Measurements from ENCODE around the gene SCGN.

Gene SCGN

DNA sequence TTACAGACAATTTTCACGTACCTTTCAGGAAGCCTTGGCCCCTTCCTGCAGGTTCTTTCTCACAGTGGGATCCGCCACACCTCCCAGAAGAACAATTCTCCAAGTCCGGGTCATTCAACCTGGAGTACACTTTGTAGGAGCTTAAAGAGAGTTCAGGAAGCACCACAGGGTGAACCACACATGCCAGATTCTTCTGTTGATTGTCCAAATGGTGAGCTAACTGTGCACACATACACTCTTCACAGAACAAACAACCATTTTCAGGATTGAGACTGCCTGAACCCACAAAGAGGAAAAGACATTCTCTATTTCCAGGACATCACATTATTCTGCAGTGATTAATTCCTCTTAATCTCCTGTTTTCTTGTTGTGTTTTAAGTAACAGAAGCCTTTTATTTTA, 51.0 kb downstream of the SCGN start:
- TF ChIP-seq, protein P1, sequence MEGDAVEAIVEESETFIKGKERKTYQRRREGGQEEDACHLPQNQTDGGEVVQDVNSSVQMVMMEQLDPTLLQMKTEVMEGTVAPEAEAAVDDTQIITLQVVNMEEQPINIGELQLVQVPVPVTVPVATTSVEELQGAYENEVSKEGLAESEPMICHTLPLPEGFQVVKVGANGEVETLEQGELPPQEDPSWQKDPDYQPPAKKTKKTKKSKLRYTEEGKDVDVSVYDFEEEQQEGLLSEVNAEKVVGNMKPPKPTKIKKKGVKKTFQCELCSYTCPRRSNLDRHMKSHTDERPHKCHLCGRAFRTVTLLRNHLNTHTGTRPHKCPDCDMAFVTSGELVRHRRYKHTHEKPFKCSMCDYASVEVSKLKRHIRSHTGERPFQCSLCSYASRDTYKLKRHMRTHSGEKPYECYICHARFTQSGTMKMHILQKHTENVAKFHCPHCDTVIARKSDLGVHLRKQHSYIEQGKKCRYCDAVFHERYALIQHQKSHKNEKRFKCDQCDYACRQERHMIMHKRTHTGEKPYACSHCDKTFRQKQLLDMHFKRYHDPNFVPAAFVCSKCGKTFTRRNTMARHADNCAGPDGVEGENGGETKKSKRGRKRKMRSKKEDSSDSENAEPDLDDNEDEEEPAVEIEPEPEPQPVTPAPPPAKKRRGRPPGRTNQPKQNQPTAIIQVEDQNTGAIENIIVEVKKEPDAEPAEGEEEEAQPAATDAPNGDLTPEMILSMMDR (IDR thresholded peaks at IDR 0.05; ENCODE audit: low read depth, low read length): no peak

DNA sequence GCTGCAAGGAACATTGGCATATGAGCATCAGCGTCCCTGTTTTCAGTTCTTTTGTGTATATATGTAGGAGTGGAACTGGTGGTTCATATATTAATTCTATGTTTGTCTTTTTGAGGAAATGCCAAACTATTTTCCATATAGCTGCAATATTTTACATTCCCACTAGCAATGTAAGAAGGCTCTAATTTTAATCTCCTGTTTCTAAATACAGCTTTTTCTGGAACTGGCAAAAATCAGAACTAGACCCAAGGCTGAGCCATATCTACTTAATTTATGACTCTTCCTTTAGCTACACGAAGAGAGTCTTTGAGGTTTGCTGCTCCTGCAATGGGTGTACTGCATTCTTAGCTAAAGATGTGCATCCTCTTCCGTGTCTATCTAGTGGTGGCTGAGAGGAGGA, 52.0 kb downstream of the SCGN start:
- in situ Hi-C loops (cut with HindIII; ENCODE audit: low sequenced_read_pairs): no loop called here
- H3K4me3 ChIP-seq (ENCODE audit: low read depth, low read length): no peak overlapping the region
- DNase-seq (ENCODE audit: low read depth, low spot score): no peak
- TF ChIP-seq, protein P1 (IDR thresholded peaks at IDR 0.05; ENCODE audit: low read depth, low read length): no peak

More for the DNA sequence above, 51.0 kb downstream of the SCGN start:
- H3K4me3 ChIP-seq (ENCODE audit: low read depth, low read length): no peak overlapping the region
- no peak for DNase-seq (ENCODE audit: low read depth, low spot score)
- in situ Hi-C loops (cut with HindIII; ENCODE audit: low sequenced_read_pairs): no loop called here

DNA sequence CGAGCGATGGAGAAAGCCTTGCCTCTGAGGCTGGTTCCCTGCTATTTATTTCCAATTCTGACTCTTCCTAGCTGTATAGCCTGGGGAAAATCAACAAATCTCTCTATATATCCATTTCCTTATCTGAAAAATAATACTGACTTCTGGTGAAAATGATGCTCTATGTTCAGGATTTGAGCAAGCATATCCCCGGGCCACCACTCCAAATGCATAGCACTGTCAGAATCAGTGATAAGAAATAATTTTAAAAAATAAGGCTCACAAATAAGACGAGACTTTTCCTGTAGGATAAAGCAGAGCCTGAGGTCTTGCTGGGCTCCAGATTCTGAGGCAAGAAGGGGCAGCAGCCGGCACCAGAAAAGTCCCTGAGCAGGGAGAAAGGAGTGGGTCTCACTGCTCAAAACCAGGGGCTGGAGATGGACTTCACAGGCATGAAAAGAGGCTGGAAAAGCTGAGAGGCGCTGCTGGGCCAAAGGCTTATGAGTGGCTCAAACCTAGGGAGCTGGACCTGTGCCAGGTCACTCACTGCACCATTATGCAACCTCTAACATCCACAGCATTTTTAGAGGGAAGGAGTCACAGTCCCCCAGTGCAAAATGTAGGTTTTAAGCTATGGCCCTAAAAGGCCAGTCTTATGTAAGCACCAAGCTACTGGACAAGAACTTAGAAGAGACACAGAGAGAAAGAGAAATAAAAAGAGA, 54.4 kb downstream of the SCGN start:
- TF ChIP-seq, protein P1 (IDR thresholded peaks at IDR 0.05; ENCODE audit: low read depth, low read length): no peak
- in situ Hi-C loops (cut with HindIII; ENCODE audit: low sequenced_read_pairs): no loop called here
- no peak overlapping the region for H3K4me3 ChIP-seq (ENCODE audit: low read depth, low read length)
- DNase-seq (ENCODE audit: low read depth, low spot score): no peak

DNA sequence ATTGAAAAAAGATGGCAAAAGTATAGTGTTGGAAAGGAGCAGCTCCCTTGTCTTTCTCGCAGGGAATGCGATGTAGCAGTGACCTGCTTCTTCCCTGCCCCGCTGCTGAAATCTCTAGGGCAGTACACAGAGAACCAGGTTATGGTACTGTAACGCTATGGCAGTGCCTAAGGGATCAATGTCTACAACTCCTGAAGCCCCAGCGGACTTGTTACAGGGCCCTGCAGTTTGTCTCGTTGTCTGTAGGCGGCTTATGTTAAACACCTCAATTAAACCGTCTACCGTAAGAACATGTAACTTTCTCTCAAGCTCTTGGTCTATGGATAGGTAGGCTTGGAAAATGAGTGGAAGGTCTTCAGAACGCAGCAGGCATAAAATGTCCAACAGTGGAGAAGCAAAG, 57.7 kb downstream of the SCGN start:
- in situ Hi-C loops (cut with HindIII; ENCODE audit: low sequenced_read_pairs): no loop called here
- no peak for DNase-seq (ENCODE audit: low read depth, low spot score)
- TF ChIP-seq, protein P1 (IDR thresholded peaks at IDR 0.05; ENCODE audit: low read depth, low read length): no peak
- no peak overlapping the region for H3K4me3 ChIP-seq (ENCODE audit: low read depth, low read length)

DNA sequence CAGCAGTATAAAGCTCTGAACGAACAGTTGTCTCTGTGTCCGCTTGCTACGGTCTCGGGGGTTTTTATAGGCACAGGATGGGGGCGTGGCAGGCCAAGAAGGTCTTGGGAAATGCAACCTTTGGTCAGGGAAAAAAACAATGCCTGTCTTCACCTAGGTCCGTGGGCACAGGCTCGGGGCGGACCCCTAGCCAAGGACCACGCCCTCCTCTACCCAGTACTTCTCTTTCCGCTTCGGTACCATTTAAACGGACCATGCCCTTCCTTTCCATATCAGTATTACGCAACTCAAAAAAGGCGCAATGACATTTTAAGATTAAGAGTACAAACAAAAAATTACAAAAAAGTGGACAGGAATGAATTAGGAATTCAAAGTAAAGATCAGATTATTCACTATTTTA, 58.3 kb downstream of the SCGN start:
- in situ Hi-C loops (cut with HindIII; ENCODE audit: low sequenced_read_pairs): no loop called here
- TF ChIP-seq, protein P1 (IDR thresholded peaks at IDR 0.05; ENCODE audit: low read depth, low read length): no peak
- H3K4me3 ChIP-seq (ENCODE audit: low read depth, low read length): no peak overlapping the region
- no peak for DNase-seq (ENCODE audit: low read depth, low spot score)

DNA sequence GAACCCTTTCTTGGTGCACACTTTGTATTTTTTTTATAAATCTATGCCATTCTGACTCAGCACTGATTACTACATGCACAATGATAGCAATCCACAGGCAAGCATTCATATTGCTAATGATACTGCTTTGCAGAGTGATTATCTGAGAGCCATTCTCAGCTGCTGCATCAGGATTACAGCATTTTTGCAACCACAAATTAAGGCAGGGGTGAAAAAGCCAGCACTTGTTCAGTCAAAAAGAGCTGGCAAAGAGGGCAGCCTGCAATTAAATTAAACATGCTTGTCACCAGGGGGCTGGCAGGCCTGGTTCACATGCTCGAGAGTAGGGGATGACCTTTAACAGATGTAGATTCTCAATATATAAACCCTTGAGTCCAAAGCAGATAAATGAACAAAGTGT, 61.8 kb downstream of the SCGN start:
- DNase-seq (ENCODE audit: low read depth, low spot score): no peak
- no peak overlapping the region for H3K4me3 ChIP-seq (ENCODE audit: low read depth, low read length)
- in situ Hi-C loops (cut with HindIII; ENCODE audit: low sequenced_read_pairs): no loop called here
- TF ChIP-seq, protein P1 (IDR thresholded peaks at IDR 0.05; ENCODE audit: low read depth, low read length): no peak
